Body of pancreas (tissue), 4 donors: Measurements from ENCODE around the gene TMEM127. TPM values are rescaled to one million over a fixed set of nuclear protein-coding genes. Genes with fewer than 3 reads are reported as not detected.

Source experiments
- ATAC-seq: fragments of 150-250 bp; one replicate; pipeline ENCODE4 v1.9.1; 2016
- DNase-seq, 4 donors: peaks; one replicate each; pipeline ENCODE4 v3.0.0-alpha.2; 2019
- H3K27ac ChIP-seq, 4 donors: fragments of 200-600 bp; sonication (generic); 1 replicate in 3 of 4; 2 replicates in 1 of 4; pipeline versions ENCODE4 v1.5.1 to v1.6.1; 2016 to 2019; ENCODE audit warnings: mild to moderate bottlenecking in 1 of 4, mixed read lengths in 1 of 4, moderate library complexity in 1 of 4
- H3K27me3 ChIP-seq, 2 donors: fragments of 200-600 bp; sonication (generic); one replicate each; pipeline ENCODE4 v1.6.0; 2016; ENCODE audit warnings: mild to moderate bottlenecking in 1 of 2
- H3K36me3 ChIP-seq, 2 donors: fragments of 200-600 bp; sonication (generic); replicated peaks in 1 of 2; 2 replicates each; pipeline ENCODE4 v1.5.1; 2016; ENCODE audit warnings: low read depth in 2 of 2; ENCODE audit not compliant: insufficient read depth in 1 of 2
- H3K4me1 ChIP-seq: fragments of 200-600 bp; sonication (generic); one replicate; pipeline ENCODE4 v1.6.0; 2016
- H3K4me3 ChIP-seq, 2 donors: fragments of 200-600 bp; sonication (generic); 1 replicate in 1 of 2; 2 replicates in 1 of 2; pipeline ENCODE4 v1.5.1; 2016 to 2019
- H3K9me3 ChIP-seq, 3 donors: fragments of 200-600 bp; sonication (generic); 1 replicate in 2 of 3; 2 replicates in 1 of 3; pipeline ENCODE4 v1.5.1; 2016
- CTCF ChIP-seq, 7 experiments: fragments of 450-650 bp in 4 of 7; fragments of 200-600 bp in 3 of 7; sonication (generic) in 3 of 7; IDR thresholded peaks; one replicate each; pipeline ENCODE4 v1.5.1; 2016 to 2019; ENCODE audit warnings: antibody characterized with exemption in 7 of 7
- POLR2A ChIP-seq, 3 donors: fragments of 450-650 bp; IDR thresholded peaks; one replicate each; pipeline ENCODE4 v1.6.1; 2016; ENCODE audit warnings: antibody characterized with exemption in 3 of 3, mild to moderate bottlenecking in 2 of 3
- WGBS, 2 donors: methylation state at CpG; one replicate each; pipeline ENCODE4 v1.1.5; 2017; 5-methylcytosine and 5-hydroxymethylcytosine counted together
- intact Hi-C: fragments of 100-400 bp; cut with DNase I; formaldehyde crosslinking; loops from one replicate; pipeline ENCODE4 v1.15.1; 2023
- total RNA-seq, 2 donors: library from RNA; depleted of rRNA; stranded (reverse); fragments of >200 nt; gene quantifications; one replicate each; pipeline ENCODE4 v1.1.0, GENCODE V29; 2016

The TMEM127 gene
- total RNA-seq, 2 donors from 2014 or later = 22.1 to 33.5 TPM

- peak in 1 of 4 donors; percentile 35 for DNase-seq
- Histone ChIP-seq H3K27me3 (no peaks in the 10 kb centered on the region), H3K4me1 (peaks cover 6% of the 10 kb centered on the region), H3K9me3 (no peaks in the 10 kb centered on the region), H3K36me3 (peaks cover 0 to 2% of the 10 kb centered on the region in 2 donors), H3K4me3 (no peak overlapping the region), H3K27ac (no peak overlapping the region)
- no peak for ATAC-seq
- intact Hi-C loops = no loop called here
- no peak for TF ChIP-seq CTCF (IDR thresholded peaks at IDR 0.05)
- no peak for TF ChIP-seq POLR2A (IDR thresholded peaks at IDR 0.05)
- 75 to 85% methylated on average over 3 of the region's 3 CpGs for WGBS, 2 donors
These were observed 18.8 kb downstream of the TMEM127 start for GRCh38 chr2:96247009-96247408.

- Histone ChIP-seq H3K9me3 (no peaks in the 10 kb centered on the region), H3K27ac (peak overlapping the region in 1 of 4 donors; percentile 34), H3K4me3 (no peak overlapping the region), H3K36me3 (no peaks in the 10 kb centered on the region), H3K27me3 (no peaks in the 10 kb centered on the region), H3K4me1 (peaks cover 6% of the 10 kb centered on the region)
- intact Hi-C loops = no loop called here
- TF ChIP-seq CTCF (IDR thresholded peaks at IDR 0.05) = no peak
- ATAC-seq (no peak), DNase-seq (peak in 1 of 4 donors; percentile 62)
- 80 to 82% methylated on average over 8 of the region's 8 CpGs for WGBS, 2 donors
These were observed 20.0 kb downstream of the TMEM127 start for GRCh38 chr2:96245609-96246390.

- Histone ChIP-seq H3K36me3 (no peaks in the 10 kb centered on the region), H3K9me3 (no peaks in the 10 kb centered on the region), H3K4me3 (no peak overlapping the region), H3K27ac (no peak overlapping the region), H3K27me3 (no peaks in the 10 kb centered on the region), H3K4me1 (peaks cover 6% of the 10 kb centered on the region)
- WGBS, 2 donors = 87 to 89% methylated on average over 5 of the region's 5 CpGs
- no peak for TF ChIP-seq CTCF (IDR thresholded peaks at IDR 0.05)
- no peak for TF ChIP-seq POLR2A (IDR thresholded peaks at IDR 0.05)
- no peak for DNase-seq
- intact Hi-C loops = no loop called here
- no peak for ATAC-seq
These were observed 22.0 kb downstream of the TMEM127 start for GRCh38 chr2:96243843-96244242.

- WGBS, 2 donors = 53 to 77% methylated on average over 5 of the region's 5 CpGs
- H3K27ac ChIP-seq = peak overlapping the region in 2 of 4 donors; percentile 32 to 74
- no peaks in the 10 kb centered on the region for H3K27me3 ChIP-seq
- no peaks in the 10 kb centered on the region for H3K36me3 ChIP-seq
- H3K4me1 ChIP-seq = no peaks in the 10 kb centered on the region
- H3K4me3 ChIP-seq = no peak overlapping the region
- ATAC-seq (no peak), DNase-seq (peak in 1 of 4 donors; percentile 60)
- intact Hi-C loops = no loop called here
- TF ChIP-seq CTCF (IDR thresholded peaks at IDR 0.05) = no peak
- TF ChIP-seq POLR2A (IDR thresholded peaks at IDR 0.05) = no peak
- H3K9me3 ChIP-seq = no peaks in the 10 kb centered on the region
These were observed 23.7 kb downstream of the TMEM127 start for GRCh38 chr2:96241900-96242611.
